ENCODE results near the gene TMEM165. TPM values are rescaled to one million over a fixed set of nuclear protein-coding genes. Genes with fewer than 3 reads are reported as not detected.

TMEM165 gene
- total and polyA plus RNA-seq, 2 donors (not counting 1 experiment from before 2014, with no cell fraction given) = 108 to 183 TPM

DNA sequence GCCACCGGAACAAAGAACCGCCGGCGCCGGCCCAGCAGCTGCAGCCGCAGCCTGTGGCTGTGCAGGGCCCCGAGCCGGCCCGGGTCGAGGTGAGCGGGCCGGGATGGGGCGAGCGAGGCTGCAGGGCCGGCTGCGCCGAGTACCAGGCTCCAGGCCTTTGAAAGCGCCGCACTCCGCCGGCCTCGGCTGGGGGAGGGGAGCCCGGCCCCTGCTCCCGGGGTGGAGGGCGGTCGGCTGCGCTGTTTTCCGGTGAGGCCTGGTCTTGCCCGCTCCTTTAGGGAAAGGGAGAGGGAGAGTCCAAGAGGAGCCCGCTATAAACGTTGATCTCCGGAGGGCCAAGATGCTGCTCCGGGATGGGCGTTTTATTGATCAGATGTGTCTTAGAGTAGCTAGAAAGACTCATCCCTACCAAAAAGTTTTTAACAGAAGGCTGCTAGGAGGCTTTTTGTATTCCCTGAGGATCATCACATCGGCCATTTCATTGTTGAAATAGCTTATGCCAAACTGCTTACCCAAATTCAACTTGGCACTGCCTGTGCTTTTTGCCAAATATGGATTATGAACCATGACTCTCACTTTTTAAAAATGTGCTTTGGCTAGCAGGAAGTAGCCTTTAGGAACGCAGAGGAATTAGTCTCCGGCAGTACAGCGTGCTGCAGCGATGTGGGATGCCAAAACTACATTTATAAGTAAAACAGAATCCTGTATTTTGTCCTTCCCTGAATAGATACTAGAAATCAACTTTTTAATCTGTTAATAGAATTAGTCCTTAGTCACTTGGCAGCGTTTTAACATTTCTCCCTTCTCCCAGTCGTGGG lies 760 bp downstream of the TMEM165 start:
- peaks cover 2% of the 10 kb centered on the region for H4K20me1 ChIP-seq (ENCODE audit: control insufficient read depth, extremely low read depth, insufficient read depth, low read length)
- peak overlapping the region; percentile 77 for H3K4me2 ChIP-seq (ENCODE audit: extremely low read depth, insufficient read depth, low read length)
- H3K79me2 ChIP-seq (ENCODE audit: control insufficient read depth, insufficient read depth, low read length) = peaks cover 55% of the 10 kb centered on the region
- DNase-seq (ENCODE audit: low read depth in 2 of 2) = peak; percentile 43 to 79
- peaks cover 8% of the 10 kb centered on the region for H3K4me1 ChIP-seq (ENCODE audit: control insufficient read depth, extremely low read depth, insufficient read depth, low read length)
- H3K9me3 ChIP-seq (ENCODE audit: control insufficient read depth, insufficient read depth, low read depth, low read length) = no peaks in the 10 kb centered on the region
- H3K9ac ChIP-seq (ENCODE audit: insufficient read depth, low read length) = peak overlapping the region; percentile 98
- TF ChIP-seq EZH2 (IDR thresholded peaks at IDR 0.05; ENCODE audit: low read length, missing control alignments) = no peak
- no peak for TF ChIP-seq CTCF (conservative IDR thresholded peaks at IDR 0.05 in 1 of 2, IDR thresholded peaks at IDR 0.05 in 1 of 2; ENCODE audit: low read depth in 1 of 2, low read length in 2 of 2)
- peak overlapping the region; percentile 96 for H3K27ac ChIP-seq (ENCODE audit: insufficient read depth, low read length)
- H3K4me3 ChIP-seq (replicated peaks in 1 of 4; ENCODE audit: control extremely low read depth in 1 of 4, insufficient read depth in 1 of 4, low read depth in 3 of 4, low read length in 4 of 4) = peak overlapping the region; percentile 60 to 98 (median 90)
- H3K36me3 ChIP-seq (ENCODE audit: control insufficient read depth, insufficient read depth, low read length) = peaks cover 6% of the 10 kb centered on the region
- no peak overlapping the region for H2AFZ ChIP-seq (ENCODE audit: low read length)
- H3K27me3 ChIP-seq (ENCODE audit: control insufficient read depth, insufficient read depth, low read length) = no peaks in the 10 kb centered on the region

DNA sequence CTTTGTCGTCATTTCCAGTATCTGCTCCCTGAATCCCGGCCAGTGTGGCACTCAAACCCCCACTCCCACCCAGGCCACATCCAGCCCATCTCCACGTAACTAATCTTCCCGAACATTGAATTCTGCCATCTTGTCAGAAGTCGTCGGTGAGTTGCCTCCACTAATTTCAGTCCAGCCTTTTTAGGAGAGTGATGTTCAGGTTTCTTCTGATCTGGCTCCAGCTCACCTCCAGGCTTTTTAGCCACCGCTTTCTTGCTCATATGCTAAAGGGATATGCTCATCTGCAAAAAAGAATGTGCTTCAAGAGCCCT lies 1.3 kb downstream of the TMEM165 start:
- peaks cover 8% of the 10 kb centered on the region for H3K4me1 ChIP-seq (ENCODE audit: control insufficient read depth, extremely low read depth, insufficient read depth, low read length)
- no peaks in the 10 kb centered on the region for H3K9me3 ChIP-seq (ENCODE audit: control insufficient read depth, insufficient read depth, low read depth, low read length)
- peak overlapping the region; percentile 60 to 98 (median 90) for H3K4me3 ChIP-seq (replicated peaks in 1 of 4; ENCODE audit: control extremely low read depth in 1 of 4, insufficient read depth in 1 of 4, low read depth in 3 of 4, low read length in 4 of 4)
- H3K27ac ChIP-seq (ENCODE audit: insufficient read depth, low read length) = peak overlapping the region; percentile 96
- no peaks in the 10 kb centered on the region for H3K27me3 ChIP-seq (ENCODE audit: control insufficient read depth, insufficient read depth, low read length)
- H4K20me1 ChIP-seq (ENCODE audit: control insufficient read depth, extremely low read depth, insufficient read depth, low read length) = peaks cover 2% of the 10 kb centered on the region
- TF ChIP-seq EZH2 (IDR thresholded peaks at IDR 0.05; ENCODE audit: low read length, missing control alignments) (no peak), CTCF (conservative IDR thresholded peaks at IDR 0.05 in 1 of 2, IDR thresholded peaks at IDR 0.05 in 1 of 2; ENCODE audit: low read depth in 1 of 2, low read length in 2 of 2) (no peak)
- no peak overlapping the region for H2AFZ ChIP-seq (ENCODE audit: low read length)
- H3K79me2 ChIP-seq (ENCODE audit: control insufficient read depth, insufficient read depth, low read length) = peaks cover 58% of the 10 kb centered on the region
- H3K4me2 ChIP-seq (ENCODE audit: extremely low read depth, insufficient read depth, low read length) = peak overlapping the region; percentile 77
- peak overlapping the region; percentile 98 for H3K9ac ChIP-seq (ENCODE audit: insufficient read depth, low read length)
- H3K36me3 ChIP-seq (ENCODE audit: control insufficient read depth, insufficient read depth, low read length) = peaks cover 6% of the 10 kb centered on the region
- DNase-seq (ENCODE audit: low read depth in 2 of 2) = no peak

- Histone ChIP-seq H2AFZ (ENCODE audit: low read length) (no peak overlapping the region), H3K4me3 (replicated peaks in 1 of 4; ENCODE audit: control extremely low read depth in 1 of 4, insufficient read depth in 1 of 4, low read depth in 3 of 4, low read length in 4 of 4) (peak overlapping the region; percentile 60 to 98 (median 90)), H3K36me3 (ENCODE audit: control insufficient read depth, insufficient read depth, low read length) (peaks cover 6% of the 10 kb centered on the region), H3K4me2 (ENCODE audit: extremely low read depth, insufficient read depth, low read length) (peak overlapping the region; percentile 77), H3K9ac (ENCODE audit: insufficient read depth, low read length) (peak overlapping the region; percentile 98), H3K27ac (ENCODE audit: insufficient read depth, low read length) (peak overlapping the region; percentile 96), H4K20me1 (ENCODE audit: control insufficient read depth, extremely low read depth, insufficient read depth, low read length) (peaks cover 2% of the 10 kb centered on the region), H3K9me3 (ENCODE audit: control insufficient read depth, insufficient read depth, low read depth, low read length) (no peaks in the 10 kb centered on the region), H3K27me3 (ENCODE audit: control insufficient read depth, insufficient read depth, low read length) (no peaks in the 10 kb centered on the region), H3K4me1 (ENCODE audit: control insufficient read depth, extremely low read depth, insufficient read depth, low read length) (peaks cover 8% of the 10 kb centered on the region), H3K79me2 (ENCODE audit: control insufficient read depth, insufficient read depth, low read length) (peaks cover 61% of the 10 kb centered on the region)
- TF ChIP-seq CTCF (conservative IDR thresholded peaks at IDR 0.05 in 1 of 2, IDR thresholded peaks at IDR 0.05 in 1 of 2; ENCODE audit: low read depth in 1 of 2, low read length in 2 of 2) (no peak), EZH2 (IDR thresholded peaks at IDR 0.05; ENCODE audit: low read length, missing control alignments) (no peak)
- DNase-seq (ENCODE audit: low read depth in 2 of 2) = peak; percentile 56 to 84
Observed at GRCh38 chr4:55397520-55398321, 2.0 kb downstream of the TMEM165 start.

All from fibroblast of lung (primary cell).